Muscle layer of colon (tissue), 2 donors: ENCODE measurements around the gene BAZ2B.

Experiments used
- H3K27ac ChIP-seq: one replicate; pipeline ENCODE4 v1.7.0; 2013; ENCODE audit warnings: low read depth, mild to moderate bottlenecking, low read length, moderate library complexity
- H3K27me3 ChIP-seq, 2 donors: one replicate each; pipeline ENCODE4 v1.7.0; 2013; ENCODE audit warnings: low read length in 2 of 2, mild to moderate bottlenecking in 2 of 2; ENCODE audit not compliant: insufficient read depth in 2 of 2, control insufficient read depth in 1 of 2
- H3K36me3 ChIP-seq: one replicate; pipeline ENCODE4 v1.7.0; 2013; ENCODE audit warnings: mild to moderate bottlenecking, low read length; ENCODE audit not compliant: insufficient read depth
- H3K4me1 ChIP-seq: one replicate; pipeline ENCODE4 v1.7.0; 2013; ENCODE audit warnings: mild to moderate bottlenecking, low read length; ENCODE audit not compliant: insufficient read depth
- H3K4me3 ChIP-seq, 2 donors: one replicate each; pipeline ENCODE4 v1.7.0; 2013; ENCODE audit warnings: low read length in 2 of 2, low read depth in 1 of 2, mild to moderate bottlenecking in 1 of 2, moderate library complexity in 1 of 2
- H3K9ac ChIP-seq: one replicate; pipeline ENCODE4 v1.7.0; 2013; ENCODE audit warnings: low read length
- H3K9me3 ChIP-seq: one replicate; pipeline ENCODE4 v1.7.0; 2013; ENCODE audit warnings: mild to moderate bottlenecking, low read length
- donor health status: abdominal sarcoma.
- donor health status: Adenocarcinoma of cecum.

Gene BAZ2B

GRCh38 chr2:159521272-159521671 lies 95.1 kb downstream of the BAZ2B start:
- no peak overlapping the region for H3K4me3 ChIP-seq
- H3K27ac ChIP-seq = no peak overlapping the region
- no peaks in the 10 kb centered on the region for H3K9me3 ChIP-seq
- H3K9ac ChIP-seq = no peak overlapping the region
- no peaks in the 10 kb centered on the region for H3K27me3 ChIP-seq
- no peaks in the 10 kb centered on the region for H3K36me3 ChIP-seq
- peaks cover 6% of the 10 kb centered on the region for H3K4me1 ChIP-seq

GRCh38 chr2:159518321-159519005 lies 97.9 kb downstream of the BAZ2B start:
- Histone ChIP-seq H3K9ac (no peak overlapping the region), H3K4me3 (no peak overlapping the region), H3K4me1 (peaks cover 9% of the 10 kb centered on the region), H3K27me3 (no peaks in the 10 kb centered on the region), H3K36me3 (no peaks in the 10 kb centered on the region), H3K27ac (no peak overlapping the region), H3K9me3 (no peaks in the 10 kb centered on the region)

GRCh38 chr2:159516241-159516758 lies 100.0 kb downstream of the BAZ2B start:
- no peaks in the 10 kb centered on the region for H3K9me3 ChIP-seq
- no peak overlapping the region for H3K27ac ChIP-seq
- H3K4me3 ChIP-seq = peak overlapping the region in 1 of 2 donors; percentile 43
- H3K36me3 ChIP-seq = no peaks in the 10 kb centered on the region
- H3K9ac ChIP-seq = peak overlapping the region; percentile 27
- H3K27me3 ChIP-seq = no peaks in the 10 kb centered on the region
- H3K4me1 ChIP-seq = peaks cover 22% of the 10 kb centered on the region

GRCh38 chr2:159515441-159515840 lies 100.9 kb downstream of the BAZ2B start:
- Histone ChIP-seq H3K9ac (no peak overlapping the region), H3K4me1 (peaks cover 22% of the 10 kb centered on the region), H3K4me3 (no peak overlapping the region), H3K27me3 (no peaks in the 10 kb centered on the region), H3K36me3 (no peaks in the 10 kb centered on the region), H3K27ac (no peak overlapping the region), H3K9me3 (no peaks in the 10 kb centered on the region)

GRCh38 chr2:159513745-159514144 lies 102.6 kb downstream of the BAZ2B start:
- no peaks in the 10 kb centered on the region for H3K27me3 ChIP-seq
- H3K36me3 ChIP-seq = no peaks in the 10 kb centered on the region
- no peak overlapping the region for H3K27ac ChIP-seq
- no peak overlapping the region for H3K4me3 ChIP-seq
- peaks cover 22% of the 10 kb centered on the region for H3K4me1 ChIP-seq
- no peak overlapping the region for H3K9ac ChIP-seq
- no peaks in the 10 kb centered on the region for H3K9me3 ChIP-seq

GRCh38 chr2:159508140-159508539 lies 108.2 kb downstream of the BAZ2B start:
- Histone ChIP-seq H3K9ac (no peak overlapping the region), H3K9me3 (no peaks in the 10 kb centered on the region), H3K4me3 (no peak overlapping the region), H3K4me1 (peaks cover 13% of the 10 kb centered on the region), H3K36me3 (no peaks in the 10 kb centered on the region), H3K27me3 (no peaks in the 10 kb centered on the region), H3K27ac (no peak overlapping the region)

GRCh38 chr2:159506764-159507440 lies 109.4 kb downstream of the BAZ2B start:
- Histone ChIP-seq H3K9ac (no peak overlapping the region), H3K9me3 (no peaks in the 10 kb centered on the region), H3K27me3 (no peaks in the 10 kb centered on the region), H3K4me1 (peaks cover 2% of the 10 kb centered on the region), H3K4me3 (no peak overlapping the region), H3K27ac (no peak overlapping the region), H3K36me3 (no peaks in the 10 kb centered on the region)

- Histone ChIP-seq H3K4me1 (no peaks in the 10 kb centered on the region), H3K9me3 (no peaks in the 10 kb centered on the region), H3K4me3 (no peak overlapping the region), H3K36me3 (no peaks in the 10 kb centered on the region), H3K27ac (no peak overlapping the region), H3K27me3 (no peaks in the 10 kb centered on the region), H3K9ac (no peak overlapping the region)
Measured at GRCh38 chr2:159506202-159506601, 110.1 kb downstream of the BAZ2B start.

- no peaks in the 10 kb centered on the region for H3K9me3 ChIP-seq
- no peaks in the 10 kb centered on the region for H3K36me3 ChIP-seq
- H3K9ac ChIP-seq = no peak overlapping the region
- no peak overlapping the region for H3K4me3 ChIP-seq
- H3K27ac ChIP-seq = no peak overlapping the region
- H3K27me3 ChIP-seq = no peaks in the 10 kb centered on the region
- no peaks in the 10 kb centered on the region for H3K4me1 ChIP-seq
Measured at GRCh38 chr2:159505196-159505595, 111.2 kb downstream of the BAZ2B start.

GRCh38 chr2:159501743-159502142 lies 114.6 kb downstream of the BAZ2B start:
- no peak overlapping the region for H3K4me3 ChIP-seq
- no peaks in the 10 kb centered on the region for H3K9me3 ChIP-seq
- no peaks in the 10 kb centered on the region for H3K27me3 ChIP-seq
- no peak overlapping the region for H3K9ac ChIP-seq
- no peaks in the 10 kb centered on the region for H3K4me1 ChIP-seq
- no peaks in the 10 kb centered on the region for H3K36me3 ChIP-seq
- H3K27ac ChIP-seq = no peak overlapping the region

GRCh38 chr2:159497847-159498246 lies 118.5 kb downstream of the BAZ2B start:
- no peak overlapping the region for H3K27ac ChIP-seq
- H3K36me3 ChIP-seq = no peaks in the 10 kb centered on the region
- H3K9ac ChIP-seq = no peak overlapping the region
- no peaks in the 10 kb centered on the region for H3K27me3 ChIP-seq
- H3K4me1 ChIP-seq = no peaks in the 10 kb centered on the region
- no peaks in the 10 kb centered on the region for H3K9me3 ChIP-seq
- no peak overlapping the region for H3K4me3 ChIP-seq

GRCh38 chr2:159497256-159497655 lies 119.1 kb downstream of the BAZ2B start:
- Histone ChIP-seq H3K4me1 (no peaks in the 10 kb centered on the region), H3K27ac (no peak overlapping the region), H3K36me3 (no peaks in the 10 kb centered on the region), H3K27me3 (no peaks in the 10 kb centered on the region), H3K4me3 (no peak overlapping the region), H3K9ac (no peak overlapping the region), H3K9me3 (no peaks in the 10 kb centered on the region)
